COR-L47 (cell line): ENCODE data around the gene FAM167B.

Source experiments
- DNase-seq: peaks from one replicate; lab custom pipeline; 2025; lab: John Stamatoyannopoulos, UW

The FAM167B gene

GRCh38 chr1:32246888-32247273 lies at the start of gene FAM167B:
FAM167B (plus strand) TSS chr1:32247222; CDS start chr1:32247422, 200 bp downstream.
- DNase-seq = no peak

DNA sequence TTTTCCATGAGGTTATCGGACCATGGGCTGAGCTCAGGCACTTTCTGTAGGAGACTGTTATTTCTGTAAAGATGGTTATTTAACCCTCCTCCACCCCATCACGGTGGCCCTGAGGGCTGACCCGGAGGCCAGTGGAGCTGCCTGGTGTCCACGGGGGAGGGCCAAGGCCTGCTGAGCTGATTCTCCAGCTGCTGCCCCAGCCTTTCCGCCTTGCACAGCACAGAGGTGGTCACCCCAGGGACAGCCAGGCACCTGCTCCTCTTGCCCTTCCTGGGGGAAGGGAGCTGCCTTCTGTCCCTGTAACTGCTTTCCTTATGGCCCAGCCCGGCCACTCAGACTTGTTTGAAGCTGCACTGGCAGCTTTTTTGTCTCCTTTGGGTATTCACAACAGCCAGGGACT lies 49.2 kb upstream of the FAM167B start:
- no peak for DNase-seq

- no peak for DNase-seq
These were observed 48.6 kb upstream of the FAM167B start for GRCh38 chr1:32198237-32199042.

- DNase-seq = no peak
These were observed 47.8 kb upstream of the FAM167B start for GRCh38 chr1:32199043-32199716.

GRCh38 chr1:32199717-32200072 lies 47.3 kb upstream of the FAM167B start:
- peak; percentile 3 for DNase-seq

DNA sequence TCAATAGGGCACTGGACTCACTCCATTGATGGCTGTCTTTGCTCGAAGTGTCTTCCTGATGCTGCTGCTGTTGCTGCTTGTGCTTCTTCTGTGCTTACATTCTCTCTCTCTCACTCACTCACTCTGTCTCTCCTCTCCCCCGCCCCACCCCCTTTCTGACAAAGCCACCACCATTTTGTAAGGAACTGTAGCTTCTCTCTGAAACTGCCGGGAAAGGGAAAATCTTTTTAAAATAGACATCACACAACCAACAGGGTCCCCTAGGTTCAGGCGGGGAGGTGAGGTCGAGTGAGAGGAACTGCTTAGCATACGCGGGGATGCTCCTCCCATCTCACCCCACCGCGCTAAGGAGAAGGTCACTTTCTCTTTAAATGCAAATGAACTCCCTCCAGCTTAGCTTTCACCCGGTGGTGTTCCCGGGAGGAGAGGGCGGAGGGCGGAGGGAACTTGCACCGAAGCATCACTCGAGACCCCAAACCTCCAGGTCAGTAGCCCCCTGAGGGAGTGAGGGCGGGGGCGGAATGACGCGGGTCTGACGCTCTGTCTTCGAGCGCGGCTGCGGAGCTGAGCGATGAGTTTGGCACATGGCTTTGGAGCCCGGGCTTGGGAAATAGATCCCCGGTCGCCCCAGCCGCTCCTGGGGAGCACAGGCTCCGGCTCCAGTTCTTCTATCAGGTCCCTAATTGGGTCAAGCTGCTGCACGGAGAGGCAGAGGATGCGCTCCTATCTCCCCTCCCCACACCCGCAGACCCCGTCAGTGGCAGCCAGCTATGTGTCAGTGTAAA lies 46.6 kb upstream of the FAM167B start, which contains the start of gene CCDC28B:
TSS of gene CCDC28B (plus strand) at position 370 of the 785 bp plus-strand sequence. CDS start 1,341 bp downstream, outside the sequence.
- DNase-seq = peak; percentile 80

- peak; percentile 38 for DNase-seq
These were observed 45.8 kb upstream of the FAM167B start for GRCh38 chr1:32201011-32201855.

DNA sequence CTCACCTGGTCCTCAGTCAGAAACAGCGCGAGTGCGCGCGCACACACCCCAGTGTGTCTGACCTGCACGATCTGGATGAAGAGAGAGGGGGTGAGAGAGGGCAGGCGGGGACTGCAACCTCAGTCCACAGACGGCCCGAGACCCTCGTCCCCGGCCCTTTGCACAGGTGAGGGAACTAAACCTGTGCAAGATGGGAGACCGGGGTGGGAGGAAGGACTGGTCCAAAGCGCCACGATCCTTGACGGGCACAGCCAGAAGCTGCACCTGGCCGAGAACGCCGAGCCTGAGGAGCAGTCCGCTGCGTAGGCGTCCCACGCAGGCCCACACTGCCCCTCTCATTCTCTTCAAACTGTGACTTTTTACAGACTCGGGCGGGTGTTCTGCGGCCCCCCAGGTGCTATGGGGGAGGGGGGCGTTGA lies 42.1 kb upstream of the FAM167B start:
- DNase-seq = peak; percentile 43

GRCh38 chr1:32205401-32206370 lies 41.3 kb upstream of the FAM167B start, which contains the start of gene IQCC:
IQCC (plus strand) TSS chr1:32205671; CDS start chr1:32205682, 11 bp downstream.
- peak; percentile 96 for DNase-seq

DNA sequence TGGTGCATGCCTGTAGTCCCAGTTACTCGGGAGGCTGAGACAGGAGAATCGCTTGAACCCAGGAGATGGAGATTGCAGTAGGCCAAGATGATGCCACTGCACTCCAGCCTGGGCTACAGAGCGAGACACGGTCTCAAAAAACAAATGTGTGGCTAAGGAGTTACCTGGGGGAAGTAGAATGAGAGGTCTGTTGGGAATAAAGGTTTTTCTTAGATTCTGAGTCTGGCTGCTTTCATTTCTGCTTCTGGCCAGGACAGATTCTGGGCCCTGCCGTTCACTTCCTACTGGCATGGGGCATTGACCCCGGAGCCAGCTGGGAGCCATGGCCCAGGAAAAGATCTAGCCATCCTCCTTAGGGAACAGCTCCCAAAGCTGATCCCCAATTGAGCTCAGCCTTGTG lies 38.6 kb upstream of the FAM167B start:
- DNase-seq = no peak

GRCh38 chr1:32208891-32209328 lies 38.1 kb upstream of the FAM167B start, which contains the start of gene DCDC2B:
DCDC2B (plus strand) TSS chr1:32209089; CDS start chr1:32209094, 5 bp downstream.
- peak; percentile 85 for DNase-seq

DNA sequence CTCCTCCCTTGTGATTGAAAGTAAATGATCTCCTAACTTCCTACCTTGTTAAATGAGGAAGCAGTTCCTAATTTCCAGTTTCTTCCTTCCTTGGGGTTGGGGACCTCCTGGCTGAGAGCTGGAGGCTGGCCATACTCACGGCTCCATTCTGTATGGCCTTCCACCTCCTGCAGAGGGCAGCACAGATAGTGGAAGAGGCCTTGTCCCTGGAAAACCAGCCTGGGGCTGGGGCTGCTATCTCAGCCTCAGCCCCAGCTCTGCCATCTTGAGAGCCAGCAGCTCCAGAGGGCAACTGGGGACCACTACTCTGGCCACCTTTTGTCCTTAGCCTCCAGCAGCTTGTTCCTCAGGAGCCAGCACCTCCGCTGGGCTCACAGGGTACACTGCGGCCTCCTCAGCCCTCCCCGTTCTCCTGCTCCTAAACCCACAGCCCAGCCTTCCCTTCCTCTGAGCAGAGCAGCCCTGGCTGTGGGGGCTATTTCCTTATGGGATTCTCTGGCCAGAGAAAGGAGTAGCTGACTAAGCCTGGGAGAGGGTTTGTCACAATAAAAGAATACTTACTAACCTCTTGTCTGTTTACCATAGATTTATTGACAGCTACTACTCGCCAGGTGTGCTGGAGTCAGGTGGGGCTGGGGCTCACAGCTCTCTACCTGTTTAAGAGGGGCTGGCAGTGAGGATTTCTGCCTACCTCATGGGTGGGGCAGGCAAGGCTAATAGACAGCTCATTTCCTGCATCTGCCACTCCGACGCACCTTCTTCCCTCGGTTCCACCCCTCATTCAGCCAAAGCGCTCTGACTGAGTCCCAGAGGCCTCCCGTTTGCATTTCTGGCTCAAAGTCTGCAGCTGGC lies 31.2 kb upstream of the FAM167B start:
- DNase-seq = peak; percentile 47

DNA sequence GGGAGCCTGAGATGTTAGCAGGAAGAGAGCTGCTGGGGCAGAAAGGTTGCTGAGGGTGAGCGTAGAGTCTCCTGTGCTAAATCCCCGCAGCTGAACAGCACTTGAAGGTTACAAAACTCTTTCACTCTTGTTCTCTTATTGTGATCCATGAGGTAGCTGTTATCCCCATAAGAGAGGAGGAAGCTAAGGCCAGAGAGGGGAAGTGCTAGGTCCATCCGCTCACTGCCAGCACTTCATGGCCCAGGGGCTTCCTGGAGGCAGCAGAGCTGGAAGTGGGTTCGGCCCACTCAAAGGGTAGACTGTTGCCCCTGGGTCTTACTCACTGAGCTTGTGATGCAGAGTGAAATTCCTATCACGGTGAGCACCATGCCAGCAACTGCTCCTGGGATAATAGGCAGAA lies 30.5 kb upstream of the FAM167B start:
- no peak for DNase-seq

DNA sequence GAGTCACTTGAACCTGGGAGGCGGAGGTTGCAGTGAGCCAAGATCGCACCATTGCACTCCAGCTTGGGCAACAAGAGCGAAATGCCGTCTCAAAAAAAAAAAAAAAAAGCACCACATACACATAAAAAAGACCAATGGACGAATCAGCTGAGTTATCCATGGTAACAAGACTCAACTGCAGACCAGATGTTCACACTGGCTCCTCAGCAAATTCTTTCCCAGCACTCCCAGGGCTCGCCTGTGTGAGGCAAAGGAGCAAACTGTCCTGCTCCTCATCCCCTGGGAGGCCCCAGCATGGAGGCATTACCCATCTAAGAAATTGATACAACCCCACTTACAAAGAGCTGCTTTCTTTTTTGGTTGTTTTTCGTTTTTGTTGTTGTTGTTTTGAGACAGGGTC lies 28.0 kb upstream of the FAM167B start:
- DNase-seq = no peak

GRCh38 chr1:32220746-32221580 lies 26.1 kb upstream of the FAM167B start:
- DNase-seq = no peak

GRCh38 chr1:32221581-32221979 lies 25.4 kb upstream of the FAM167B start:
- DNase-seq = no peak

DNA sequence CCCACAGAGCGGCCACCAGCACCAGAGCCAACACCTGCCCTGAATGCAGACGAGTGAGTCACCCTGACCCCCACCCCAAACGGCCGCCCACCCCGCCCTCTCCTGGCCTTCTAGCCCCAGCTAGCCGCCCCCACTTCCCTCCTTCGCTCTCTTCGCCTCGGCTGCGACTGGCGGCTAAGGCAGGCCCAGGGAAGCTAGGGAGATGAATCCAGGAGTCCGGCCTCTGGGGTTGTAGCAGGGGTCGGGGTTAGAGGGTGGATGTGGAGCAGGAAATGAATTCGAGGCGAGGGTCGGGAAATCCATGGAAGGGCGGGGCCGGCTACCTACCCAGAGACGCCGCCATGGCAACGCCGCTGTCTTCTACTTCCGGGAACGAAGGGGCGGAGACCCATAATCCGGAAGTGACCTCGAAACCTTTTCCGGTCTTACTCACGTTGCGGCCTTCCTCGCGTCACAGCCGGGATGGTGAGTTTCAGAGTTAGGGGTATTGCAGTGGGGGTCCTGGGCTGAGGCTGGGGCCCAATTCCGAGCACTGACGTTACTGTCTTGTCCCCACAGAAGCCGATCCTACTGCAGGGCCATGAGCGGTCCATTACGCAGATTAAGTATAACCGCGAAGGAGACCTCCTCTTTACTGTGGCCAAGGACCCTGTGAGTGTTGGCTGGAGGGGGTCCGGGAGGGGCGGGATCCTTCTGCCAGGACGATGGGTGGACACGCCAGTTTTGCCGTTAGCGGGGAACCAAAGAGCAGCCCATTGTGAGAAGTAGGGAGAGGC lies 24.9 kb upstream of the FAM167B start, which contains the start of the genes EIF3I and TMEM234:
TSS of gene EIF3I (plus strand) at position 428 of the 776 bp plus-strand sequence. CDS start at position 463, 35 bp downstream.
TSS of gene TMEM234 (minus strand) at position 374 of the 776 bp plus-strand sequence. CDS start at position 343, 31 bp downstream.
- DNase-seq = peak; percentile 92
